Activated CD4-positive, alpha-beta memory T cell treated with anti-CD3 and anti-CD28 coated beads for 36 hours (primary cell): ENCODE results near the gene KDM4C. TPM values are rescaled to one million over a fixed set of nuclear protein-coding genes. Genes with fewer than 3 reads are reported as not detected.

Experiments used
- CTCF ChIA-PET: fragments of 350-600 bp; sonication (Branson Sonifier 250); formaldehyde crosslinking; loops from one replicate; lab custom pipeline; 2021; ENCODE audit warnings: antibody characterized with exemption, inconsistent platforms; lab: Charles Lee
- POLR2A ChIA-PET: fragments of 350-600 bp; sonication (Branson Sonifier 250); formaldehyde crosslinking; loops from one replicate; lab custom pipeline; 2021; ENCODE audit warnings: antibody characterized with exemption; lab: Charles Lee
- DNase-seq: peaks from one replicate; pipeline ENCODE4 v3.0.0-alpha.2; 2020
- H3K27ac Mint-ChIP-seq: one replicate; pipeline ENCODE4 v1.8.0; 2021; ENCODE audit warnings: mixed read lengths
- H3K27me3 Mint-ChIP-seq: one replicate; pipeline ENCODE4 v1.8.0; 2021; ENCODE audit warnings: mixed read lengths
- H3K36me3 Mint-ChIP-seq: one replicate; pipeline ENCODE4 v1.8.0; 2021; ENCODE audit warnings: mixed read lengths
- H3K4me1 Mint-ChIP-seq: one replicate; pipeline ENCODE4 v1.8.0; 2021; ENCODE audit warnings: low read depth, mixed read lengths
- H3K4me3 Mint-ChIP-seq: one replicate; pipeline ENCODE4 v1.8.0; 2021; ENCODE audit warnings: mild to moderate bottlenecking, mixed read lengths
- H3K9me3 Mint-ChIP-seq: one replicate; pipeline ENCODE4 v1.8.0; 2021; ENCODE audit warnings: mixed read lengths
- intact Hi-C: fragments of 100-400 bp; cut with micrococcal nuclease; formaldehyde crosslinking; loops from one replicate; pipeline ENCODE4 v1.15.1; 2023
- total RNA-seq, 2 experiments: library from RNA; stranded (reverse); gene quantifications; one replicate each; pipeline ENCODE4 v1.2.3, GENCODE V29; 2021

Gene KDM4C
- total RNA-seq, 2 experiments from 2014 or later: 26.2 to 28.8 TPM

DNA sequence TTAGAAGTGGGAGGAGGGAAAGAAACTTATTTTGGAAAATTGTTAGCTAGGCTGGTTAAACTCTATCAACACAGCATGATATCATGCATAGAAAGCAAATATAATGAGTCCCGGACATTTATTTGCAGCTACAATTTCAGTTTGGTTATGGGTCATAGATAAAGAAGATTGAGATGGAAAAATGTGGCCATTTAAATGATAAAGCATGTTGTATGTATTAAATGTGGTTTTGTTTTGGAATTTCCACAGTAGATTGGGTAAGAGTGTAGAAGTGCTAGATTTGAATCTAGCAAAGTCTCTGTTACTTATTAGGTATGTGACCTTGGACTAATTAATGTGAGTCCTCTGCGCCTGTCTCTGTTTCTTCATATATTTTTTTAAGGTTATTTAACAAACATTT is 217.4 kb downstream of the KDM4C start:
- intact Hi-C loops: no loop called here
- Mint-ChIP-seq H3K27me3 (no peaks in the 10 kb centered on the region), H3K4me3 (no peak overlapping the region), H3K36me3 (no peaks in the 10 kb centered on the region), H3K9me3 (no peaks in the 10 kb centered on the region), H3K27ac (no peak overlapping the region), H3K4me1 (peaks cover 17% of the 10 kb centered on the region)
- no peak for DNase-seq
- ChIA-PET CTCF (no interaction called here), POLR2A (no interaction called here)

DNA sequence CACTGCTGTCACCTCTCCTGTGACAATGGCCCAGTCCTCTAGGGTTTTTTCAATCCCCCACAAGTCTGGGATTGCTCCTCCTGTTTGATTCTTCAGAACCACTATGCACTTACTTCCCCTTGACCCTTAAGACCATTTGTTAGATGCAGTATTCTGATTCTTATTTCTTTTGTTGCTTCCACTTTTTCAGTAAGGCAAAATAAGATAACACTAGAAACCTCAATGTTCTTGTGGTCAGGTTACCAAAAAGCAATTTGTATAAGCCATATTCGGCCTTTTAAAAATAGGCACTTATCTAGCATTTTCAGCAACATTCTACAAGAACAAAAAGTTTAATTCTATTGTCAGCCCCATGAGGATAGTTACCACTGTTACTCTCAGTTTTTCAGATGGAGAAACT is 220.0 kb downstream of the KDM4C start:
- DNase-seq: no peak
- no peaks in the 10 kb centered on the region for H3K27me3 Mint-ChIP-seq
- H3K36me3 Mint-ChIP-seq: peaks cover 12% of the 10 kb centered on the region
- ChIA-PET CTCF (no interaction called here), POLR2A (no interaction called here)
- peaks cover 17% of the 10 kb centered on the region for H3K4me1 Mint-ChIP-seq
- no peak overlapping the region for H3K4me3 Mint-ChIP-seq
- intact Hi-C loops: no loop called here
- no peak overlapping the region for H3K27ac Mint-ChIP-seq
- H3K9me3 Mint-ChIP-seq: no peaks in the 10 kb centered on the region

DNA sequence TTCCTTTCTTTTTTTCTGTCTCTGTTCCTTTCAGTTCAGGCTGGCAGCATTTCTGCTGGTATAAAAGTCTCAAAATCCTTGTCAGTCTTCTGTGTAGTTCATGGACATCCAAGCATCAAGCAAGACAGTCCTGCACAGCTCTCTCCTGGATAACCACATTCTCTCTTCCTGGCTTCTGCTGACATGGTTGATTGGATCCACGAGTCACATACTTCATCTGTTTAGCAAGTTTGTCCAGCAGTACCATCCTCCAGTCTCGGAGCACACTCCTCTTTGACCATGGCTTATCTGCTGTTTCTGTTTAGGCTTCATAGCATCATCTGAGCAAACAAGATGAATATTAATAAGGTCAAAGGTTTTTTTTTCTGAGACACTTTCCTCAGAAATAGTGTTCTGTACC is 220.8 kb downstream of the KDM4C start:
- DNase-seq: no peak
- H3K27ac Mint-ChIP-seq: no peak overlapping the region
- ChIA-PET CTCF (no interaction called here), POLR2A (no interaction called here)
- no peaks in the 10 kb centered on the region for H3K9me3 Mint-ChIP-seq
- peaks cover 13% of the 10 kb centered on the region for H3K4me1 Mint-ChIP-seq
- H3K27me3 Mint-ChIP-seq: no peaks in the 10 kb centered on the region
- H3K36me3 Mint-ChIP-seq: peaks cover 18% of the 10 kb centered on the region
- no peak overlapping the region for H3K4me3 Mint-ChIP-seq
- intact Hi-C loops: no loop called here

DNA sequence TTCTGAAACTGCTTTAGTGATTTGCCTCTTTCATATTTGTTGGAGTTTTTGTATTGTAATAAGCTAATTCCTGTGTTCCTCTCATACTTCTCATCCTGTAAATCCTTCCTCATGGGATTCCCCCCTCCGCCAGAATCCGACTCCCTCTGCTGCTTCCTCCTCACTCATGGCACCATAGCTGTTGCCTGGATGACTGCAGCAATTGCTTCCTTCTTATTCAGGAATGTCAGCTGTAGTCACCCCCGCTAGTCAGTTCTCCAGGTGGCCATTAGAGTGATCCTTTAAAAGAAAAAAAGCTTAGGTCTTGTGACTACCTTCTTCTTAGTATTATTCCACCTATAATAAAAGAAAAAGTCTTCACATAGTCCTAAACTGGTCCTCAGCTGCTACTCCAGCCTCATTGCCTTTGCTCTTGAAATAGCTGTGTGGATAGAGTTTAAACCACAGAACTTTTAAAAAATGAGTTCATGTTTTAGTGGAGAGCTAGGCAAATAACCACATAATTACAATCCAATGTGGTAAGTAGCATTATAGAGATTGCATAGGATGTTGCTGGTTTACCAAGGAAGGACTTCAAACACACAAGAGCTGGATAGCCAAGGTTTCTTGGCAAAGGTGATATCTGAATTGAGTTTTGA is 227.3 kb downstream of the KDM4C start:
- Mint-ChIP-seq H3K9me3 (no peaks in the 10 kb centered on the region), H3K27ac (no peak overlapping the region), H3K36me3 (peaks cover 49% of the 10 kb centered on the region), H3K27me3 (no peaks in the 10 kb centered on the region), H3K4me1 (no peaks in the 10 kb centered on the region), H3K4me3 (no peak overlapping the region)
- ChIA-PET CTCF (interaction anchor here (1.3 kb wide), 1 partner anchor 158 kb away, joined by 4 read pairs; no protein-coding TSS in a partner anchor), POLR2A (no interaction called here)
- intact Hi-C loops: no loop called here
- DNase-seq: no peak

DNA sequence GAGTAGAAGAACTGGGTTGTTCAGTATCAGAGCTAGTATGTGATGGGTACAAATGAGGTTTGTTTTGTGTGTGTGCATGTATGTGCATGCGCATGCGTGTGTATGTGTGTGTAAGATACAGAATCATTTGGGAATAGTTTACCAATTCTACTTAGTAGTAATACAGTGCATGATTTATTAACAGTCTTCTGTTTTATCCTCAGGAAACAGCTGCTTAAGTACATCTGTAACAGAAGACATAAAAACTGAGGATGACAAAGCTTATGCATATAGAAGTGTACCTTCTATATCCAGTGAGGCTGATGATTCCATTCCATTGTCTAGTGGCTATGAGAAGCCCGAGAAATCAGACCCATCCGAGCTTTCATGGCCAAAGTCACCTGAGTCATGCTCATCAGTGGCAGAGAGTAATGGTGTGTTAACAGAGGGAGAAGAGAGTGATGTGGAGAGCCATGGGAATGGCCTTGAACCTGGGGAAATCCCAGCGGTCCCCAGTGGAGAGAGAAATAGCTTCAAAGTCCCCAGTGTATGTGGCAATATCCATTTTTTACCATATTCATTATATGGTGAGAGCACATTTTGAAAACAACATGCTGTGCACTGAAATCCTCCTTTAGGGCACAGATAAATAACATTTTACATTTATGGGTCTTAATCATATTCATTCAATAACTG is 228.5 kb downstream of the KDM4C start:
- H3K4me1 Mint-ChIP-seq: no peaks in the 10 kb centered on the region
- no peaks in the 10 kb centered on the region for H3K9me3 Mint-ChIP-seq
- H3K27me3 Mint-ChIP-seq: no peaks in the 10 kb centered on the region
- ChIA-PET CTCF (no interaction called here), POLR2A (interaction anchor here (0.6 to 1.2 kb wide), 2 partner anchors 8 to 33 kb away, joined by 3 to 4 read pairs; no protein-coding TSS in a partner anchor)
- no peak overlapping the region for H3K4me3 Mint-ChIP-seq
- H3K27ac Mint-ChIP-seq: no peak overlapping the region
- intact Hi-C loops: no loop called here
- DNase-seq: no peak
- peaks cover 45% of the 10 kb centered on the region for H3K36me3 Mint-ChIP-seq

DNA sequence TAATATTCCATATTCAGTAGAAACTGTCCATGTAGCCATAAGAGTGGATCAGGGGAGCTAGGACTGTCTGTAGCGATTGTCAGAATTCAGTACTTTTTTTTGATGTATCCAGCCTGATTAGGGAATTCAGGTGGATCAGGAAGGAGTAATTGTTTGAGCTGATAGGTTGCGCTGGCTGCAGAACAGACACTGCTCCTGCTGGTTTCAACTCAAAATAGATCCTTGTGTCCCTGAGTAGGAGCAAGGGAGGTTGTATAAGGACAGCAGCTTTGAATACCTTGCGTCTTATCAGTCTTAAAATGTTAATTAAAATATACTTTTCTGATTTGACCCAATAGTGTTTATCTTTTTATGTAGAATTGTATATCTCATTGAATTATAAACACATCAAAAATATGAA is 229.6 kb downstream of the KDM4C start:
- intact Hi-C loops: no loop called here
- H3K36me3 Mint-ChIP-seq: peaks cover 42% of the 10 kb centered on the region
- DNase-seq: no peak
- no peak overlapping the region for H3K27ac Mint-ChIP-seq
- H3K4me3 Mint-ChIP-seq: no peak overlapping the region
- CTCF ChIA-PET: no interaction called here
- no peaks in the 10 kb centered on the region for H3K9me3 Mint-ChIP-seq
- POLR2A ChIA-PET: interaction anchor here (1.2 kb wide), 1 partner anchor 32 kb away, joined by 4 read pairs; no protein-coding TSS in a partner anchor
- H3K4me1 Mint-ChIP-seq: no peaks in the 10 kb centered on the region
- no peaks in the 10 kb centered on the region for H3K27me3 Mint-ChIP-seq

DNA sequence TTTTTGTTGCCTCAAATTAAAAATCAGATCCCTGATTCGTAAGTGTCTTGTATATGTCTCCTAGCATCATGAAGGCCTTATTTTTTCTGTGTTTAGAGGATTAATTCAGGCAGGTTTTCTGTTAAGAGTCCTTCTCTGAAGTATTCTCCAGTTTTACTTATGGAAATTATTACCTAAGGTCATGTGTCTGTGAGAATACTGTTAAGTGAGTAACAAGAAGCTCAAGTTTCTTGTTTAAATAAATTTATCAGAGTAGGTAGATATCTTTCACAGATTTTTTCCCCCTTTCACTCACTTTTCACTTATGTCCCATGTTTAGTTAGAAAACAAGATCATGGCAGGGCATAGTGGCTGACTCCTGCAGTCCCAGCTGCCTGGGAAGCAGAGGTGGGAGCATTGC is 233.6 kb downstream of the KDM4C start:
- no peaks in the 10 kb centered on the region for H3K9me3 Mint-ChIP-seq
- H3K4me1 Mint-ChIP-seq: no peaks in the 10 kb centered on the region
- POLR2A ChIA-PET: no interaction called here
- no peak for DNase-seq
- H3K27me3 Mint-ChIP-seq: no peaks in the 10 kb centered on the region
- H3K27ac Mint-ChIP-seq: no peak overlapping the region
- intact Hi-C loops: no loop called here
- peaks cover 37% of the 10 kb centered on the region for H3K36me3 Mint-ChIP-seq
- CTCF ChIA-PET: no interaction called here
- H3K4me3 Mint-ChIP-seq: no peak overlapping the region

DNA sequence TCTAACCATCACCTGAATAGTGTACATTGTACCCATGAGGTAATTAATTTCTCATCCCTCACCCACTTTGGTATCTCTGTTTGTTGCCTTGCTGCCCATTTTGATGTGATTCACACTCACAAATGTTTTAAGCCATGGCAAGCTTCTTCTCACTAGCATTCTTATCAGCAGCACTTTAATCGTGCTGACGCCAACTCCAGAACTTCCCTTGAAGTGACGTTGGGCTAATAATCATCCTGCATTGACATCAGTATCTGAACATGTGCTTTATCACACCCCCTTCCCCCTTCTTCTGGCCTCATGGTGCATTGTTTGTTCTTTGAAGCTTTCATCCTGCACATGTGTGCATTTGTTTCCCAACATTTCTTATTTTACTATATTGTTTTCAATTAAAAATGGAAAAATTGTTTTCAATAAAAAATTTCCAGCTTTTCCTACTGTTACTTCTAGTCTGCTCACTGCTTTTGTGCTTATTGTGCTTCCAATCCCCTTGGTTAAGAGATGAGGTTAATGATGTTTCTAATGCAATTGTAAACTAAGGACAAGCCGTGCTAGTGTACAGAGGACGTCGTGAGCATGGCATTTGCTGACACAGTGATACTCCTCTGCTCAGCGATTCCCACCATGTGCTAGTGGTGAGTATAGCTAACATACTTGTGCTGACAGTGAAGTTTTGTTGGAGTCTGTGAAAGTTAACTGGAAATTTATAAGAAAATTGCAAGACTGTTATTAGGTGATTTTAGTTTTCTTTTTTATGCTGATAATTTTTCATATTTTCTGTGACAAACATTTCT is 238.5 kb downstream of the KDM4C start:
- POLR2A ChIA-PET: no interaction called here
- Mint-ChIP-seq H3K4me3 (no peak overlapping the region), H3K27ac (no peak overlapping the region), H3K27me3 (no peaks in the 10 kb centered on the region), H3K9me3 (no peaks in the 10 kb centered on the region), H3K36me3 (peaks cover 35% of the 10 kb centered on the region), H3K4me1 (no peaks in the 10 kb centered on the region)
- CTCF ChIA-PET: no interaction called here
- DNase-seq: no peak
- intact Hi-C loops: no loop called here

DNA sequence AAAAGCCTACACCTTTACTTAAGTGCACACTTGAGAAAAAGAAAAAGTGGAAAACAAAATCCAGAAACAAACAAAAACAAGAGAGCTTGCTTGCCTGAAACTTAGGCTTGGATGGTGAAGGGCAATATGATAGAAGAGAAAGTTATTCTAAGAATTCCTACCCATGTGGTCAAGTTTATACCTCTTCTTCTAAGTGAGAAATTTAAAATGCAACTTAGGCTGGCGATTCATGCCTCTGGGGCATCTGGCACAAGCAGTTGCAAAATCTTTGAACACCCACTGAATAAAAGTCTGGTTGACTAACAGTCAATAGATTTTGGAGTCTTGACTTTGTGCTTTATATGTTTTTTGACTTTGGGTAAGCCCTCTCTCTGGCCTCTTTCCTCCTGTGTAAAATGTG is 239.6 kb downstream of the KDM4C start:
- no peaks in the 10 kb centered on the region for H3K9me3 Mint-ChIP-seq
- H3K27me3 Mint-ChIP-seq: no peaks in the 10 kb centered on the region
- POLR2A ChIA-PET: no interaction called here
- no peak overlapping the region for H3K4me3 Mint-ChIP-seq
- peaks cover 37% of the 10 kb centered on the region for H3K36me3 Mint-ChIP-seq
- CTCF ChIA-PET: no interaction called here
- DNase-seq: no peak
- intact Hi-C loops: no loop called here
- no peak overlapping the region for H3K27ac Mint-ChIP-seq
- H3K4me1 Mint-ChIP-seq: no peaks in the 10 kb centered on the region

DNA sequence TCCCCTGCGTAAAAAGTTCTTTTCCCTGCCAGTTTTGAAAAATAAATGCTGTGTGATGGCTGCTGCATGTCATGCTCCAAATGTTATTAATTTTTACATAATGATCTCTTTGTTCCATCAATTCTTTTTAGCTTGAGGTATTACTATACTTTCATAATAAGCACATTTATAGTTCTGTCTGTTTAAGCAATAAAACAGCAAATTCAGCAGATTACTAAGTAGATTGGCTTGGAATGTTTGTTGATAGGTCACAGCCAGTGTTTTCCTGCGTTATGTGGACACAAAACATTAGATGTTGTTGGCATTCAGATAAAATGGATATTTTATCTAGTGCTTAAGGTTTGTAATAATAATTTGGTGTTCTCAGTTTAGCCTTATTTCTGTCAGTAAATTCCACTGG is 242.0 kb downstream of the KDM4C start:
- Mint-ChIP-seq H3K4me1 (no peaks in the 10 kb centered on the region), H3K4me3 (no peak overlapping the region), H3K27ac (no peak overlapping the region), H3K27me3 (no peaks in the 10 kb centered on the region), H3K9me3 (no peaks in the 10 kb centered on the region), H3K36me3 (peaks cover 39% of the 10 kb centered on the region)
- ChIA-PET POLR2A (no interaction called here), CTCF (no interaction called here)
- intact Hi-C loops: no loop called here
- no peak for DNase-seq

DNA sequence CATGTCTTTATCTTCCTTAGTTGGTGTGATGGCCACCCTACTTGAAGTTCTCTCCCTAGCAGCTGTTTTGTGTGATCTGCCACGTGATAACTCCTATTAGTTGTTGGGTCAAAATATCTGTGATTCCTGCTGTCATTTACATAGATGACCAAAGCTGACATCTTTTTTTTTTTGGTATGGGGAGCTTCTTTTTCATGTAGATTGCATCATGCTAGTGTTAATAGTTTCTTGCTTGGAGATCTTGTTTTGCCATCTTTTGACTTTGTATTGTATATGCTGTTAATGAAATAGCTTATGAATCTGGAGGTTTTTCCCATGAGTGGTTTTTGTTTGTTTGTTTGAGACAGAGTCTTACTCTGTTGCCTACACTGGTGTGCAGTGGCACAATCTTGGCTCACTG is 243.8 kb downstream of the KDM4C start:
- no peak overlapping the region for H3K4me3 Mint-ChIP-seq
- ChIA-PET CTCF (interaction anchor here (1.1 kb wide), 1 partner anchor 92 kb away, joined by 4 read pairs; no protein-coding TSS in a partner anchor), POLR2A (no interaction called here)
- intact Hi-C loops: no loop called here
- no peaks in the 10 kb centered on the region for H3K9me3 Mint-ChIP-seq
- H3K4me1 Mint-ChIP-seq: no peaks in the 10 kb centered on the region
- no peaks in the 10 kb centered on the region for H3K27me3 Mint-ChIP-seq
- no peak overlapping the region for H3K27ac Mint-ChIP-seq
- H3K36me3 Mint-ChIP-seq: peaks cover 35% of the 10 kb centered on the region
- no peak for DNase-seq

DNA sequence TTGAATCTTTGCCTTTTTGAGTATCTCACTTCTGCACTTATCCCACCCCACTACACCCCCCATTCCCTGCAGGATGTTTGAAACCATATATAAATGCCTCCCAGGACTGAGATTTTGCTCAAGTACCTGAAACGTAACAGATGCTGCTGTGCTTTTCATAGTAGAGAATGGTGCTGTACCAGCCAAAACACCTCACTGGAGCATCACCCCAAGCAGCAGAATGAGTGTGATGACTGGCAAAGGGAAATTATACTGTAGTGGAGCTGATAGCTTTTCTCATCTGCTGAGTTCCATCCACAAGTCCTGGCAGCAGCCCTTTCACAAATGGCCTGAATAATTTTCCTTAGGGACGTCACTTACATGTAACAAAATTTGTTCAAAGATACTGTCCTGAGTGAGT is 246.1 kb downstream of the KDM4C start:
- CTCF ChIA-PET: no interaction called here
- Mint-ChIP-seq H3K4me3 (no peak overlapping the region), H3K9me3 (peaks cover 3% of the 10 kb centered on the region), H3K4me1 (no peaks in the 10 kb centered on the region), H3K27me3 (no peaks in the 10 kb centered on the region), H3K36me3 (peaks cover 45% of the 10 kb centered on the region), H3K27ac (no peak overlapping the region)
- intact Hi-C loops: no loop called here
- no peak for DNase-seq
- POLR2A ChIA-PET: no interaction called here
